Measurements from ENCODE around the gene DDHD1. TPM values are rescaled to one million over a fixed set of nuclear protein-coding genes. Genes with fewer than 3 reads are reported as not detected.

Gene DDHD1
- polyA plus RNA-seq, 1 donor (not counting 4 experiments of a cell fraction or from before 2014, with no cell fraction given): 10.4 TPM

DNA sequence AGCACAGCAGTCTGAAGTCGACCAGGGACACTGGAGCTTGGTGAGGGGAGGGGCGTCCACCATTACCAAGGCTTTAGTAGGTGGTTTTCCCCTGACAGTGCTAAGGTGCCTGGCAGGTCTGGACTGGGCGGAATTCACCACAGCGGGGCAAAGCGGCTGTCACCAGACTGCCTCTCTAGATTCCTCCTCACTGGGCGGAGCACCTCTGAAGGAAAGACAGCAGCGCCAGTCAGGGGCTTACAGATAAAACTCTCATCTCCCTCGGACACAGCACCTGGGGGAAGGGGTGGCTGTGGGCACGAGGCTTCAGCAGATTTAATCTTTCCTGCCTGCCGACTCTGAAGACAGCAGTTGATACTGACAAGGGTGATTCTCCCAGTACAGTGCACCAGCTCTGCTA, 39.1 kb downstream of the DDHD1 start:
- Histone ChIP-seq H3K9me1 (ENCODE audit: control insufficient read depth, extremely low read depth, insufficient read depth, low read length) (no peaks in the 10 kb centered on the region), H3K9ac (ENCODE audit: control insufficient read depth, extremely low read depth, insufficient read depth, low read length) (no peak overlapping the region), H3K4me2 (ENCODE audit: control insufficient read depth, extremely low read depth, insufficient read depth, low read depth, low read length) (no peak overlapping the region), H3K79me2 (ENCODE audit: control insufficient read depth, insufficient read depth, low read length) (peaks cover 10% of the 10 kb centered on the region), H3K4me1 (ENCODE audit: control insufficient read depth, extremely low read depth, insufficient read depth, low read length) (no peaks in the 10 kb centered on the region), H2AFZ (ENCODE audit: control insufficient read depth, low read length) (no peak overlapping the region), H3K4me3 (ENCODE audit: control insufficient read depth in 2 of 3, extremely low read depth in 1 of 3, insufficient read depth in 2 of 3, low read depth in 1 of 3, low read length in 3 of 3) (no peak overlapping the region), H3K27me3 (ENCODE audit: control insufficient read depth, extremely low read depth, insufficient read depth, low read length) (no peaks in the 10 kb centered on the region), H3K36me3 (ENCODE audit: control insufficient read depth in 2 of 2, extremely low read depth in 1 of 2, insufficient read depth in 2 of 2, low read length in 2 of 2) (no peaks in the 10 kb centered on the region), H3K9me3 (ENCODE audit: control insufficient read depth, low read depth, low read length) (no peaks in the 10 kb centered on the region), H4K20me1 (ENCODE audit: control insufficient read depth, extremely low read depth, insufficient read depth, low read length) (no peaks in the 10 kb centered on the region), H3K27ac (ENCODE audit: control insufficient read depth, insufficient read depth, low read length) (no peak overlapping the region)
- TF ChIP-seq, protein P1, sequence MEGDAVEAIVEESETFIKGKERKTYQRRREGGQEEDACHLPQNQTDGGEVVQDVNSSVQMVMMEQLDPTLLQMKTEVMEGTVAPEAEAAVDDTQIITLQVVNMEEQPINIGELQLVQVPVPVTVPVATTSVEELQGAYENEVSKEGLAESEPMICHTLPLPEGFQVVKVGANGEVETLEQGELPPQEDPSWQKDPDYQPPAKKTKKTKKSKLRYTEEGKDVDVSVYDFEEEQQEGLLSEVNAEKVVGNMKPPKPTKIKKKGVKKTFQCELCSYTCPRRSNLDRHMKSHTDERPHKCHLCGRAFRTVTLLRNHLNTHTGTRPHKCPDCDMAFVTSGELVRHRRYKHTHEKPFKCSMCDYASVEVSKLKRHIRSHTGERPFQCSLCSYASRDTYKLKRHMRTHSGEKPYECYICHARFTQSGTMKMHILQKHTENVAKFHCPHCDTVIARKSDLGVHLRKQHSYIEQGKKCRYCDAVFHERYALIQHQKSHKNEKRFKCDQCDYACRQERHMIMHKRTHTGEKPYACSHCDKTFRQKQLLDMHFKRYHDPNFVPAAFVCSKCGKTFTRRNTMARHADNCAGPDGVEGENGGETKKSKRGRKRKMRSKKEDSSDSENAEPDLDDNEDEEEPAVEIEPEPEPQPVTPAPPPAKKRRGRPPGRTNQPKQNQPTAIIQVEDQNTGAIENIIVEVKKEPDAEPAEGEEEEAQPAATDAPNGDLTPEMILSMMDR (optimal IDR thresholded peaks at IDR 0.05 in 1 of 3, IDR thresholded peaks at IDR 0.05 in 1 of 3, conservative IDR thresholded peaks at IDR 0.05 in 1 of 3; ENCODE audit: extremely low read depth in 1 of 3, insufficient read depth in 2 of 3, low read length in 3 of 3): no peak
- no peak for TF ChIP-seq EZH2 (IDR thresholded peaks at IDR 0.05; ENCODE audit: low read length)
- DNase-seq (ENCODE audit: low read depth, low spot score) (no peak), FAIRE-seq (no peak)
- dilution Hi-C loops (cut with MboI; ENCODE audit: extremely low pct_ligation_motif_present, low sequenced_read_pairs): no loop called here

DNA sequence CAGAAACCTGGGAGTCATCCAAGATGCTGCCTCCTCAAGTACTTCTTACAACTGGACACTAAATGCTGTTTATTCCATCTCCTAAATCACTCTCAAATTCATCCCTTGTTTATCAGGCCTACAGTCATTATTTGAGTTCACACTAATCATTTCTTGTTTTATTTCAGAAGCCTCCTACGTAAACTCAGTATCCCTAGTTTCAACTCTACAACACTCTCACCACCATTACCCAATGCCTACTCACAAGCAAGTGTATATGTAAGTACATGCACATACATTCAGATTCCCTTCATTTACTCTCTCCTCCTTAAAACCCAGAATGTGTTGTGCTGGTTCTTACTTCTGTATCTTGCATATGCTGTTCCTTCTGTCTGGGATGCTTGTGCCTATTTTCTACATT, 43.0 kb downstream of the DDHD1 start:
- Histone ChIP-seq H3K4me2 (ENCODE audit: control insufficient read depth, extremely low read depth, insufficient read depth, low read depth, low read length) (no peak overlapping the region), H4K20me1 (ENCODE audit: control insufficient read depth, extremely low read depth, insufficient read depth, low read length) (no peaks in the 10 kb centered on the region), H3K4me1 (ENCODE audit: control insufficient read depth, extremely low read depth, insufficient read depth, low read length) (no peaks in the 10 kb centered on the region), H3K27ac (ENCODE audit: control insufficient read depth, insufficient read depth, low read length) (no peak overlapping the region), H2AFZ (ENCODE audit: control insufficient read depth, low read length) (no peak overlapping the region), H3K9me1 (ENCODE audit: control insufficient read depth, extremely low read depth, insufficient read depth, low read length) (no peaks in the 10 kb centered on the region), H3K9me3 (ENCODE audit: control insufficient read depth, low read depth, low read length) (no peaks in the 10 kb centered on the region), H3K27me3 (ENCODE audit: control insufficient read depth, extremely low read depth, insufficient read depth, low read length) (no peaks in the 10 kb centered on the region), H3K4me3 (ENCODE audit: control insufficient read depth in 2 of 3, extremely low read depth in 1 of 3, insufficient read depth in 2 of 3, low read depth in 1 of 3, low read length in 3 of 3) (no peak overlapping the region), H3K9ac (ENCODE audit: control insufficient read depth, extremely low read depth, insufficient read depth, low read length) (no peak overlapping the region), H3K79me2 (ENCODE audit: control insufficient read depth, insufficient read depth, low read length) (peaks cover 6% of the 10 kb centered on the region), H3K36me3 (ENCODE audit: control insufficient read depth in 2 of 2, extremely low read depth in 1 of 2, insufficient read depth in 2 of 2, low read length in 2 of 2) (no peaks in the 10 kb centered on the region)
- TF ChIP-seq, protein P1 (optimal IDR thresholded peaks at IDR 0.05 in 1 of 3, IDR thresholded peaks at IDR 0.05 in 1 of 3, conservative IDR thresholded peaks at IDR 0.05 in 1 of 3; ENCODE audit: extremely low read depth in 1 of 3, insufficient read depth in 2 of 3, low read length in 3 of 3): no peak
- TF ChIP-seq EZH2 (IDR thresholded peaks at IDR 0.05; ENCODE audit: low read length): no peak
- no peak for FAIRE-seq
- dilution Hi-C loops (cut with MboI; ENCODE audit: extremely low pct_ligation_motif_present, low sequenced_read_pairs): no loop called here
- DNase-seq (ENCODE audit: low read depth, low spot score): no peak
